ENCODE data around the gene ADAMTSL1. TPM values are rescaled to one million over a fixed set of nuclear protein-coding genes. Genes with fewer than 3 reads are reported as not detected.

Gene ADAMTSL1
- total RNA-seq, 1 experiment from 2014 or later, result 0.94 TPM

DNA sequence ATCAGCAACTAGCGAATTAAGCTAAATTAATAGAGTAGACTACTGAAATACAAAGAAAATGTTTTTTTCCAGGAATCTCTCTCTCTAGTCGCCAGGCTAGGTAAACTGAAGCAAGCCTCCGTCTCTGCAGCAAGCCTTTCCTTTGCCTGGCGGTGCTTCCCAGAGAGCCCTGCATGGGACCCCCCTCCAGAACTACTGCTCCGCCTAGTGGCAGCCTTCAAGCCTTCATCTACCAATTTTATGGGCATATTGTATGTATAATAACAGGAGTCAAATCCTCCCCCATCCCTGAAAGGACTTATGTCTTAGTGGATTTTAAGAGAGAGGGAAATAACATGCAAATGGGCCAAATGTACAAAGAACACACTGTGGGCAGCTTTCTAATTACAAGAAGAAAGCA is 317.1 kb downstream of the ADAMTSL1 start (continued):
- TF ChIP-seq ZNF219 (CRISPR knock-in tag; IDR thresholded peaks at IDR 0.05; ENCODE audit: borderline replicate concordance), result no peak

DNA sequence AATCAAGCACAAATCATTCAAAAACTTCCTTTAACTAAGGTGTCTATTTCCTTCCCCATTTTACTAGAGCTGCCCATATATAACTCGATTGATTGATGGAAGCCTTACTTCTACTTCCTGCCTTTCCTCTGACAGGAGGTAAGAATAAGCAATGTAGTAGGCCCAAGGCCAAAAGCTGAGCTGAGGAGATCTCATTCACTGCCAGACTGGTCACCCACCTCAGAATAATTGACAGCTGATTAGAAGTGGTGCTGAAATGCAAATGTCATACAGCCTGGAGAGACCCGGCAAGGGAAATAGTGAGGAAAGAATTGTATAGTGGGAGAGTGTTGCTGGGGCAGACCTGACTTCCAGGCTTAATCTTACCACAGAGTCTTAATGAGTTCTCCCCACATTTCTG is 319.2 kb downstream of the ADAMTSL1 start:
- Mint-ChIP-seq H3K4me1 (0 out of 2 replicates have a peak, but pooled peaks cover 2% of the 10 kb centered on the region), H3K27me3 (ENCODE audit: low read depth) (no peaks in the 10 kb centered on the region), H3K36me3 (no peaks in the 10 kb centered on the region), H3K9me3 (no peaks in the 10 kb centered on the region), H3K27ac (no peak overlapping the region), H3K4me3 (no peak overlapping the region)
- CTCF ChIA-PET, result interaction anchor here (1.7 to 4.5 kb wide), 2 partner anchors 236 to 538 kb away, joined by 5 to 14 read pairs; no protein-coding TSS in a partner anchor
- TF ChIP-seq, protein P1, sequence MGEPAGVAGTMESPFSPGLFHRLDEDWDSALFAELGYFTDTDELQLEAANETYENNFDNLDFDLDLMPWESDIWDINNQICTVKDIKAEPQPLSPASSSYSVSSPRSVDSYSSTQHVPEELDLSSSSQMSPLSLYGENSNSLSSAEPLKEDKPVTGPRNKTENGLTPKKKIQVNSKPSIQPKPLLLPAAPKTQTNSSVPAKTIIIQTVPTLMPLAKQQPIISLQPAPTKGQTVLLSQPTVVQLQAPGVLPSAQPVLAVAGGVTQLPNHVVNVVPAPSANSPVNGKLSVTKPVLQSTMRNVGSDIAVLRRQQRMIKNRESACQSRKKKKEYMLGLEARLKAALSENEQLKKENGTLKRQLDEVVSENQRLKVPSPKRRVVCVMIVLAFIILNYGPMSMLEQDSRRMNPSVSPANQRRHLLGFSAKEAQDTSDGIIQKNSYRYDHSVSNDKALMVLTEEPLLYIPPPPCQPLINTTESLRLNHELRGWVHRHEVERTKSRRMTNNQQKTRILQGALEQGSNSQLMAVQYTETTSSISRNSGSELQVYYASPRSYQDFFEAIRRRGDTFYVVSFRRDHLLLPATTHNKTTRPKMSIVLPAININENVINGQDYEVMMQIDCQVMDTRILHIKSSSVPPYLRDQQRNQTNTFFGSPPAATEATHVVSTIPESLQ (CRISPR knock-in tag; IDR thresholded peaks at IDR 0.05), result no peak
- TF ChIP-seq, protein P2, sequence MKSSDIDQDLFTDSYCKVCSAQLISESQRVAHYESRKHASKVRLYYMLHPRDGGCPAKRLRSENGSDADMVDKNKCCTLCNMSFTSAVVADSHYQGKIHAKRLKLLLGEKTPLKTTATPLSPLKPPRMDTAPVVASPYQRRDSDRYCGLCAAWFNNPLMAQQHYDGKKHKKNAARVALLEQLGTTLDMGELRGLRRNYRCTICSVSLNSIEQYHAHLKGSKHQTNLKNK (CRISPR knock-in tag; IDR thresholded peaks at IDR 0.05), result no peak
- TF ChIP-seq EMX1 (CRISPR knock-in tag; IDR thresholded peaks at IDR 0.05) (no peak), CREM (CRISPR knock-in tag; IDR thresholded peaks at IDR 0.05) (no peak), ZNF121 (CRISPR knock-in tag; IDR thresholded peaks at IDR 0.05) (no peak), SOX15 (CRISPR knock-in tag; IDR thresholded peaks at IDR 0.05) (no peak), NR3C1 (CRISPR knock-in tag; conservative IDR thresholded peaks at IDR 0.05; ENCODE audit: low read depth) (no peak), SMAD4 (CRISPR knock-in tag; IDR thresholded peaks at IDR 0.05) (no peak), IRF2 (CRISPR knock-in tag; IDR thresholded peaks at IDR 0.05; ENCODE audit: borderline replicate concordance, low read depth) (no peak), NFYB (CRISPR knock-in tag; conservative IDR thresholded peaks at IDR 0.05; ENCODE audit: low read depth) (no peak), NFE2L1 (CRISPR knock-in tag; IDR thresholded peaks at IDR 0.05) (no peak), SP1 (CRISPR knock-in tag; conservative IDR thresholded peaks at IDR 0.05) (no peak), ZNF423 (CRISPR knock-in tag; IDR thresholded peaks at IDR 0.05) (no peak), ZNF138 (CRISPR knock-in tag; conservative IDR thresholded peaks at IDR 0.05) (no peak)
- TF ChIP-seq, protein P3, sequence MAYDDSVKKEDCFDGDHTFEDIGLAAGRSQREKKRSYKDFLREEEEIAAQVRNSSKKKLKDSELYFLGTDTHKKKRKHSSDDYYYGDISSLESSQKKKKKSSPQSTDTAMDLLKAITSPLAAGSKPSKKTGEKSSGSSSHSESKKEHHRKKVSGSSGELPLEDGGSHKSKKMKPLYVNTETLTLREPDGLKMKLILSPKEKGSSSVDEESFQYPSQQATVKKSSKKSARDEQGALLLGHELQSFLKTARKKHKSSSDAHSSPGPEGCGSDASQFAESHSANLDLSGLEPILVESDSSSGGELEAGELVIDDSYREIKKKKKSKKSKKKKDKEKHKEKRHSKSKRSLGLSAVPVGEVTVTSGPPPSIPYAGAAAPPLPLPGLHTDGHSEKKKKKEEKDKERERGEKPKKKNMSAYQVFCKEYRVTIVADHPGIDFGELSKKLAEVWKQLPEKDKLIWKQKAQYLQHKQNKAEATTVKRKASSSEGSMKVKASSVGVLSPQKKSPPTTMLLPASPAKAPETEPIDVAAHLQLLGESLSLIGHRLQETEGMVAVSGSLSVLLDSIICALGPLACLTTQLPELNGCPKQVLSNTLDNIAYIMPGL (CRISPR knock-in tag; IDR thresholded peaks at IDR 0.05), result no peak
- TF ChIP-seq, protein P4, sequence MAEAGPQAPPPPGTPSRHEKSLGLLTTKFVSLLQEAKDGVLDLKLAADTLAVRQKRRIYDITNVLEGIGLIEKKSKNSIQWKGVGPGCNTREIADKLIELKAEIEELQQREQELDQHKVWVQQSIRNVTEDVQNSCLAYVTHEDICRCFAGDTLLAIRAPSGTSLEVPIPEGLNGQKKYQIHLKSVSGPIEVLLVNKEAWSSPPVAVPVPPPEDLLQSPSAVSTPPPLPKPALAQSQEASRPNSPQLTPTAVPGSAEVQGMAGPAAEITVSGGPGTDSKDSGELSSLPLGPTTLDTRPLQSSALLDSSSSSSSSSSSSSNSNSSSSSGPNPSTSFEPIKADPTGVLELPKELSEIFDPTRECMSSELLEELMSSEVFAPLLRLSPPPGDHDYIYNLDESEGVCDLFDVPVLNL (CRISPR knock-in tag; IDR thresholded peaks at IDR 0.05; ENCODE audit: borderline replicate concordance, low read depth), result no peak
- TF ChIP-seq, protein P5, sequence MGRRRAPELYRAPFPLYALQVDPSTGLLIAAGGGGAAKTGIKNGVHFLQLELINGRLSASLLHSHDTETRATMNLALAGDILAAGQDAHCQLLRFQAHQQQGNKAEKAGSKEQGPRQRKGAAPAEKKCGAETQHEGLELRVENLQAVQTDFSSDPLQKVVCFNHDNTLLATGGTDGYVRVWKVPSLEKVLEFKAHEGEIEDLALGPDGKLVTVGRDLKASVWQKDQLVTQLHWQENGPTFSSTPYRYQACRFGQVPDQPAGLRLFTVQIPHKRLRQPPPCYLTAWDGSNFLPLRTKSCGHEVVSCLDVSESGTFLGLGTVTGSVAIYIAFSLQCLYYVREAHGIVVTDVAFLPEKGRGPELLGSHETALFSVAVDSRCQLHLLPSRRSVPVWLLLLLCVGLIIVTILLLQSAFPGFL (CRISPR knock-in tag; IDR thresholded peaks at IDR 0.05; ENCODE audit: borderline replicate concordance), result no peak
- TF ChIP-seq, protein P6, sequence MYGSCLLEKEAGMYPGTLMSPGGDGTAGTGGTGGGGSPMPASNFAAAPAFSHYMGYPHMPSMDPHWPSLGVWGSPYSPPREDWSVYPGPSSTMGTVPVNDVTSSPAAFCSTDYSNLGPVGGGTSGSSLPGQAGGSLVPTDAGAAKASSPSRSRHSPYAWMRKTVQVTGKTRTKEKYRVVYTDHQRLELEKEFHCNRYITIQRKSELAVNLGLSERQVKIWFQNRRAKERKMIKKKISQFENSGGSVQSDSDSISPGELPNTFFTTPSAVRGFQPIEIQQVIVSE (CRISPR knock-in tag; IDR thresholded peaks at IDR 0.05; ENCODE audit: borderline replicate concordance), result no peak
- TF ChIP-seq, protein P7, sequence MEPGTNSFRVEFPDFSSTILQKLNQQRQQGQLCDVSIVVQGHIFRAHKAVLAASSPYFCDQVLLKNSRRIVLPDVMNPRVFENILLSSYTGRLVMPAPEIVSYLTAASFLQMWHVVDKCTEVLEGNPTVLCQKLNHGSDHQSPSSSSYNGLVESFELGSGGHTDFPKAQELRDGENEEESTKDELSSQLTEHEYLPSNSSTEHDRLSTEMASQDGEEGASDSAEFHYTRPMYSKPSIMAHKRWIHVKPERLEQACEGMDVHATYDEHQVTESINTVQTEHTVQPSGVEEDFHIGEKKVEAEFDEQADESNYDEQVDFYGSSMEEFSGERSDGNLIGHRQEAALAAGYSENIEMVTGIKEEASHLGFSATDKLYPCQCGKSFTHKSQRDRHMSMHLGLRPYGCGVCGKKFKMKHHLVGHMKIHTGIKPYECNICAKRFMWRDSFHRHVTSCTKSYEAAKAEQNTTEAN (CRISPR knock-in tag; IDR thresholded peaks at IDR 0.05), result no peak
- ATAC-seq, result no peak
- no peak for DNase-seq (ENCODE audit: low spot score)
- POLR2A ChIA-PET, result no interaction called here
